ENCODE data around the gene ANKRD28.
A peak's percentile ranks its signal among the peaks of the same experiment; 100 is the strongest.
"Not testable (repeated sequence)": the region's sequence is repeated elsewhere in the genome, so short reads cannot be mapped to it uniquely, and the experiment has no call there.

ANKRD28 gene

DNA sequence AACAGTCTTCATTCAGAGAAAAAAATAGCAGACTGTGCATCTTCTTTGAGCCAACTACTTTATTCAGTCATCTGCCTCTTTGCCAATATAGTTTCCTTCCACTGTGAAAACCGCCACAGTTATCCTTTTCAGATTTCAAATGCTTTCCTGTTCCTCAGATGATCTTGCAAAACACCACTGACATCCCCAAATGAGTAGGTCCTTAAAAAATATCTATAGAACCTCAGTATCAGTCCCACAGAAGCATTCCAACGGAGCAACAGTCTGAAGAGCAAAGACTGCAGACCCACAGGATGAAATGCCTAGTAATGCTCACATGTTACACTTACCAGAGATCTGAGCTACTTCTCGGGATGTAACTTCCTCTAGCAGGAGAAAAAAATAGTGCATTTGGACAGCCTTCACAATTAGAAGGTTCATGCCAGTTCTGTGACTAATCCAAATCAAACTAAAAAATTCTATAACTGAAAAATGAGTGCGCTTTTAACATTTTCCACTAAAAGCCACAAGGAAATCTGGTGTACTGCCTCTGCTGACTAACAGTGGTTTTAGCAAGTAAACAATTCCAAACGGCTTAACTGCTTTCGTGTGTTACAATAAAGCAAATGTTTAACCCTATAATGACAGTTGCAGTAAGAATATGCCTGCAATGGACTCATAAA, at the start of gene ANKRD28:
Gene ANKRD28, minus strand, starts transcription at position 338 of the 662 bp plus-strand sequence. CDS start 1,458 bp downstream, outside the sequence.
- DNase-seq, result no peak

DNA sequence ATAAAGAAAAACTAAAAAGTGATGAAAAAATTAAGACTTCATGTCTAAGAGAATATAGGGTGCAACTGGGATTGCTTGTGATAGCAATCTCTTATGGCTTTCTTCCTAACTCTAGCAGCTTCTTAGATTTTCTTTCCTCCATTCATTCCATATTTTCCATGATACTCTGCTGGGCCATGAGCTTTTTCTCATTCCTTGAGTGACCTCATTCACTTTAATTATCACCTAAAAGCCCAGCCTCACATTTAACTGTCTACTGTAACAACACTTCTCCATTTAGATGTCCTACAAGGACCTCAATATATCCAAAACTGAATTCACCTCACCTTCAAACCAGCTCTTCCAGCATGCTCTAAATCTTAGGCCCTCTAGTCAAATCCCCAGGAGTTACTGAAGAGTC, 49.5 kb upstream of the ANKRD28 start:
- no peak for DNase-seq

DNA sequence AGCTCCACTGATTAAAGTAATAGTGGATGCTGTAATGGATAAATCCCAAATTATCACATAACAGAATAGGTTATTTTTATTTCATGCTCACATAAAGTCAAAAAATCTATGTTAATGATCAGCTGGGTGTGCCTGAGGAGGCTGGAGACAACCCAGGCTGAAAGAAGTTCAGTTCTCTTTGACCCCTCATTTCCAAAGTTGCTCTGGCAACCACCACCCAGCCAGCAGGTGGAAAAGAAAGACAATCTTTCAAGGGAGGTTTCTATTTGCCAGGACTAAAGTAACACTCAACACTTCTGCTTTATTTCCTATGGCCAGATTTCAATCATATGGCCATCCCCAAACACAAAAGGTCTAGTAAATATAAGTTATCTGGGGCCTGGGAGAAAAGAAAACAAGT, 48.8 kb upstream of the ANKRD28 start:
- no peak for DNase-seq

DNA sequence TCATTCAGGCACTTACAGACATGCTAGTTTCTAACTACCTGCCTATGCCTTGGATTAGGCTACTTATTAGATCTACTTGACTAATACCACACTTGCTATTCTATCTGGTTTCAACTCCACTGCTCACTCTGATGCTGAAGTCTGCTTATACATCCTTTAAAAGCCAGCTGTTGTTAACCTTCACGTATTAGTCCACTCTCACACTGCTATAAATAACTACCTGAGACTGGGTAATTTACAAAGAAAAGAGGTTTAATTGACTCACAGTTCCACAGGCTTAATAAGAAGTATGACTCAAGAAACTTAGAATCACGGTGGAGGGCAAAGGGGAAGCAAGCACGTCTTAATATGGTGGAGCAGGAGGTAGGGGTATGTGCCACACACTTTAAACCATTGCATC, 47.7 kb upstream of the ANKRD28 start:
- no peak for DNase-seq

DNA sequence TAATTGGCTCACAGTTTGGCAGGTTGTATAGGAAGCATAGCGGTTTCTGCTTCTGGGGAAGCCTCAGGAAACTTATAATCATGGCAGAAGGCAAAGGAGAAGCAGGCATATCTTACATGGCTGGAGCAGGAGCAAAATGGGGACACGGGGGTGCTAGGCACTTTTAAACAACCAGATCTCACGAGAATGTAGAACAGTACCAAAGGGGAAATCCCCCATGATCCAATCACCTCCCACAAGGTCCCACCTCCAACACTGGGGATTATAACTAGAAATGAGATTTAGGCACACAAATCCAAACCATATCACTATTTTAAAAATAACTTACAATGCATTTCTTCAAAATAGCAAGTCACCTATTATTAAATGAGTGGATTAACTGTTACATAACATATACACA, 47.1 kb upstream of the ANKRD28 start:
- no peak for DNase-seq

DNA sequence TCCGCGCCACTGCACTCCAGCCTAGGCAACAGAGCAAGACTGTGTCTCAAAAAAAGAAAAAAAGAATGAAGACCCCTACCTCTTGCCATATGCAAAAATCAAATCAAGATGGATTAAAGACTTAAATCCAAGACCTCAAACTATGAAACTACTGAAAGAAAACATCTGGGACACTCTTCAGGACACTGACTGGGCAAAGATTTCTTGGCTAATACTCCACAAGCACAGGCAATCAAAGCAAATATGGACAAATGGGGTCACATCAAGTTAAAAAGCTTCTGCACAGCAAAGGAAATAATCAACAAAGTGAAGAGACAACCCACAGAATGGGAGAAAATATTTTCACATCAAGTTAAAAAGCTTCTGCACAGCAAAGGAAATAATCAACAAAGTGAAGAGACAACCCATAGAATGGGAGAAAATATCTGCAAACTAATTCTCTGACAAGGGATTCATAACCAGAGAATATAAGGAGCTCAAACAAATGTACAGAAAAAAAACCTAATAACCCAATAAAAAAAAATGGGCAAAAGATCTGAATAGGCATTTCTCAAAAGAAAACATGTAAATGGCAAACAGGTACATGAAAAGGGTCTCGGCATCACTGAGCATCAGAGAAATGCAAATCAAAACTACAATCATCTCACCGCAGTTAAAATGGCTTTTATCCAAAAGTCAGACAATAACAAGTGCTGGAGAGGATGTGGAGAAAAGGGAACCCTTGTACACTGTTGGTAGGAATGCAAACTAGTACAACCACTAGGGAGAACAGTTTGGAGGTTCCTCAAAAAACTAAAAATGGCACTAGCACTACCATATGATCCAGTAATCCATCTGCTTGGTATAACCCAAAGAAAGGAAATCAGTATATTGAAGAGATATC, 43.6 kb upstream of the ANKRD28 start:
- not testable (repeated sequence) for DNase-seq

DNA sequence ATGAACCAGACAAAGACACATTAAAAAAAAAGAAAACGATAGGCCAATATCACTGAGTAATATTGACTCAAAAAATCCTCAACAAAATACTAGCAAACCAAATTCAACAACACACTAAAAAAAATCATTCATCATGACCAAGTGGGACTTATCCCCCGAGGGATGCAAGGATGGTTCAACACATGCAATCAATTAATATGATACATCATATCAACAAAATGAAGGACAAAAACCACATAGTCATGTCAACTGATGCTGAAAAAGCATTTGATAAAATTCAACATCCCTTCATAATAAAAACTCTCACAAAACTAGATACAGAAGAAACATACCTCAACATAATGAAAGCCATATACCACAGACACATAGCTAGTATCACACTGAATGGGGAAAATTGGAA, 41.8 kb upstream of the ANKRD28 start:
- DNase-seq, result no peak

DNA sequence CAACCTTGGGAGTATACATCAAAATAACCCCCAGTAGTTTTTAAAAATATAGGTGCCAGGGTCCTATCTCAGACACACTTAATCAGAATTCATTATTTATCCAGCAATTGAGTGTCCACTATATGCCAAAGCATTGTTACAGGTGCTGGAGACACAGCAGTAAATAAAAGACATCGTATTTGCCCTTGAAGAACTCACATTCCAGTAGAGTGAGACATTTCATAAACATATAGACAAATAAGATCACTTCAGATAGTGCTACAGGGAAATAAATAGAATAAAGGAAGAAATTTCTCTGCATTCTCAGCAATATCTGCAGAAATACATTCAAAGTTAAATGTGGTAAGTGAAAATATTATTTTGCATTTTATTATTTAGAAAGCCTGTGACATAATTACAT, 34.1 kb upstream of the ANKRD28 start:
- no peak for DNase-seq

DNA sequence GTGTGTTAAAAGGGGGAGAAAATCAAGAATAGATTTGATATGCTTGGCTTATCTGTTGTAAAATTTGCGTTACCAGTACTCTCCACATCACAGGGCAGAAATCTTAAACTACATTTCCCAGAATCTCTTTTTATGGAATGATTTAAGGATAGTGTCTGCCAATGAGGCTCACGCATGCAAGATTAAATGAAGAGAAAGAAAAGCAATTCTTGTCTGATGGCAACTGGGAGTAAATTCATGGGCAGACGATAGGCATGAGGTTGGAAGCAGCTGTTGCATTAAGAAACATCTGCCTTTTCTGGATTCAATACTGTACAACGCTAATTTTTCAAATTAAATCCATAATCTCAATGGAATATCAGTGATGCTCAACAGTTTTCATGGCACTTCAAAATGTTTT, 27.2 kb upstream of the ANKRD28 start:
- DNase-seq, result no peak

DNA sequence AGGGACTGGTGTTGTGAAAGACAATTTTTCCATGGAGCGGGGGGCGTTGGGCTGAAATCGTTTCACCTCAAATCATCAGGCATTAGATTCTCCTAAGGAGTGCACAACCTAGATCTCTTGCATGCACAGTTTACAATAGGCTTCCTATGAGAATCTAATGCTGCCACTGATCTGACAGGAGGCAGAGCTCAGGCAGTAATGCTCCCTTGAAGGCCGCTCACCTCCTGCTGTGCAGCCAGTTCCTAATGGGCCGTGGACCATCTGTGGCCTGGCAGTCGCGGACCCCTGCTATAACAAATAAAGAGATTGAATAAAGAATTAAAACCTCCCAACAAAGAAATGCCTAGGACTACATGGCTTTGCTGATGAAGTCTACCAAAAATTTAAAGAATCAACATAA, 25.3 kb upstream of the ANKRD28 start:
- peak; percentile 68 for DNase-seq

DNA sequence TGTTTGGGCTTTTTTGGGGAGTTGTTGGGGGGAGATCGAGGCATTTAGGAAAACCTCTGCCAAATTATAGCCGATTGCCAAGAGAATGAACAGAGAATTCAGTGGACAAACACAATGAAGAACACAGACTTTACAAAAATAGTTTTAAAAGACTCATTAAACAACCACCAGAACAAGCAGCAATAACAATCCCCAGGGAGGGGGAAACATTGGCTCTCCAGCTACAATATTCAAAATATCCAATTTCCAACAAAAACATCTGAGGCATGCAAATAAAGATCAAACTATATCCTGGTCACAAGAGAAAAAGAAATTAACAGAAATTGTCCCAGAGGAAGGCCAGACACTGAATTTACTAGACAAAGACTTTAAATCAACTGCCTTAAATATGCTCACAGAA, 24.5 kb upstream of the ANKRD28 start:
- no peak for DNase-seq

DNA sequence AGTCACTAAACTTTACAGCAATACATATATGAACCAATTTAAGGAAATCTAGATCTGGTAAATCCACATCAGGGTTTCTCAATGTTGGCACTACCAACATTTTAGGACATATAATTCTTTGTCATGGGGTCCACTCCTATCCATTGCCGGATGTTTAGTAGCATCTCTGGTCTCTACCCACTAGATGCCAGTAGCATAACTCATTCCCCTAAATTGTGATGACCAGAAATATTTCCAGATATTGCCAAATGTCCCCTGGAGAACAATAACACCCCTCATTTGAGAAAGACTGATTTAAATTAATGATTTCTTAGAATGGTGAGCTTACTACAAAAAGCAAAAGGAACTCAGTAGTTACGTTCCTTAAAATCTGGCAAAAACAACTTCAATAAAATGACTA, 23.1 kb upstream of the ANKRD28 start:
- no peak for DNase-seq

DNA sequence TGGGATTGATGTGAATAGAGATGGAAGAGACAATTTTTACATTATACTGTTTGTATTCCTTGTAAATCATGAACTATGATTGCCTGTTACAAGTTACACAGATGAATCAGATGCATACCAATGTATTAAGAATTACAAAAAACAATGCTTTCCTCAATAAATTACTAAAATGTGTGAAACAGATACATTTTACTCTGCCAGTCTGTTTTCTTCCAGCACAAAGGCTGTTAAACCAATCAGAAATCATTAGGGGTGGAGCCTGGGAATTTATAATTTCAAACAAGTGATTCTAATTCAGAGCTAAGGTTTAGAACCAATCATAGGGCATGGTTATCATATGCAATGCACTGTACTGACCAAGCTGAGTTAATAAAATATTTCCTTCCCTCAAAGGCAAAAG, 21.8 kb upstream of the ANKRD28 start:
- DNase-seq, result no peak

DNA sequence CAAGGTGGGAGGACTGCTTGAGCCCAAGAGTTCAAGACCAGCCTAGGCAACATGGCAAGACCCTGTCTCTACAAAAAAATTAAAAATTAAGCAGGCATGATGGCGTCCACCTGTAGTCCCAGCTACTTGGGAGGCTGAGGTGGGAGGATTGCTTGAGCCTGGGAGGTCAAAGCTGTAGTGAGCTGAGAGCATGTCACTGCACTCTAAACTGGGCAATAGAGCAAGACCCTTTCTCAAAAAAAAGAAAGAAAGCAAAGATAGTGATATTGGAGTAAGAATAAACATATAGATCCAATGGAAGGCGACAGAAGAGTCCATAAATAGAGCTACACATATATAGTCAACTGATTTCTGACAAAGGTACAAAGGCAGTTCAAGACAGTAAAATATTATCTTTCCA, 21.3 kb upstream of the ANKRD28 start:
- DNase-seq, result no peak

DNA sequence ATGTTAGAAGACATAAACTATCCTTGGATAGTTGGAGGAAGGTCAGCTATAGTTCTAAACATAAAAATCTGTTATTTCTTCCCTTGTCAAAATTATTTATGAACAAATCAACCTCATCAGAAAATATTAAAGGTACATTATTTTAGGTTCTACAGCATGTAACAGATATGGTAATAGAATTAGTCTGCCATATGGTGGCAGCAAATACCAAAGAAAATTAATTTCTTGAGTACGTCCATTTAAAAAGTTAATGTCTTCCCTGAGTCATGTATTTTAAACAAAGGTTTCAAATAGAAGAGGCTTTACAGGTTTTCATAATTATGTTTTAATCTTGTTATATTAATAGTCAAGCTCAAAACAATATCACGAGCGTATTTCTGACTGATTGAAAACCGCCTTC, 17.9 kb upstream of the ANKRD28 start:
- DNase-seq, result peak; percentile 38

DNA sequence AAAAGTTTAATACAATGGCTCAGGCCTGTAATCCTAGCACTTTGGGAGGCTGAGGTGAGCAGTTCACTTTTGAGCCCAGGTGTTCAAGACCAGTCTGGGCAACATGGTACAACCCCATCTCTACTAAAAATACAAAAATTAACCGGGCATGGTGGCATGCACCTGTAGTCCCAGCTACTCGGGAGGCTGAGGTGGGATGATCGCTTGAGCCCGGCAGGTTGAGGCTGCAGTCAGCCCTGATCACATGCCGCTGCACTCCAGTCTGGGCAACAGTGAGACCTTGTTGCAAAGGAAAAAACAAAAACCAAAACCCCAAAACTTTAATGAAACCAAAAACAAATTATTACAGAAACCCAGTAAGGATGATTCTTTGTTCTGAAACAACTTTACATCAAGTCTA, 15.3 kb upstream of the ANKRD28 start:
- not testable (repeated sequence) for DNase-seq

DNA sequence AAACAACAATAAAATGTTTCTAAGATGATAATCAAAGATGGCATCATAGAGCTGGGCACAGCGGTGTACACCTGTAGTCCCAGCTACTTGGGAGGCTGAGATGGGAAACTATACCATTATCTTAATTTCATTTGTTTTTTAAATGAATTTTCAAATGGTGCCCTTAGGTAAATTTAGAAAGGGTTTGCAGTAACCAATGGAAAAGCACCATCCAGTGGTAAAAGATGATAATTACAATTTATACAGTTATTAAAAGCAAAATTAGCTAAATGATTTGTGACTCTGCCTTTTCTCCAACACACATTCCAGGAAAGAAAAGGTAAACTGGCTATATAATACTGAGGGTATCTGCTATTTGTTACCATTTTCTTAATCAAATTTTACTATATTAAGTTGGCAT, 14.4 kb upstream of the ANKRD28 start:
- DNase-seq, result no peak

DNA sequence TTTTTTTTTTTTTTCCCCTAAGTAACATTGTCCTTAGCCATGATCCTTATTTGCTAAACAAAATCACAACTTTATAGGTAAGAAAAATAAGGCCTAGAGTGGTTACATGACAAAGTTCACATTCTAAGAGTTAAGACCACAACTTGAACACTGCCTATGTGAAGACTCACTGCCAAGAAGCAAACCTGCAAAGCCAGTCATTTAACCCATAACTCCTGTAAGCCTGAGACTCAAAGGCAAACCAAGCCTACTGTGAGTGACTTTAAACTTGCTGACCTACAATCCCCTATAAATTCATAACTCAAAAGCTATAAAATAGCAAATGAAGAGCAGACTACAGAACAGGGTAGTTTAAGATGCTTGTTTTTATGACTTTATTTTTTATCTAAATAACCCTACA, 12.9 kb upstream of the ANKRD28 start:
- no peak for DNase-seq

DNA sequence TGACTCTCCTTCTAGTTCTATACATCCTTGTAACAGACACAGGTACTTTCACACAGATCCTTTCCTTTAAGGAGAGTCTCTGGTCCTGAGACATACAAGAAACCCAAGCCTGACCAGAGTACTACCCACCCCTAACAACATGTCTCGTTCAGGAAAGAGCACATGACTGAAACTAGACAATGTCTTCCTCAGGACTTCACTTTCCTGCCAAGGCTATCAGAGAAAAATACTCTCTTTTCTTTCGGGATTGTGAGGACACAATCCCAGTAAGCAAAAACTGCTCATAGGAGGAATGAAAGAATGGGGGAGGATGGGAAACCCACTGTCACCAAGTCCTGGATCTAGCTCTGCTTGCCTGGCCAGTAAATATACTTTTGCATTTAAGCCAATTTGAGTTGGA, 11.5 kb upstream of the ANKRD28 start:
- DNase-seq, result no peak

DNA sequence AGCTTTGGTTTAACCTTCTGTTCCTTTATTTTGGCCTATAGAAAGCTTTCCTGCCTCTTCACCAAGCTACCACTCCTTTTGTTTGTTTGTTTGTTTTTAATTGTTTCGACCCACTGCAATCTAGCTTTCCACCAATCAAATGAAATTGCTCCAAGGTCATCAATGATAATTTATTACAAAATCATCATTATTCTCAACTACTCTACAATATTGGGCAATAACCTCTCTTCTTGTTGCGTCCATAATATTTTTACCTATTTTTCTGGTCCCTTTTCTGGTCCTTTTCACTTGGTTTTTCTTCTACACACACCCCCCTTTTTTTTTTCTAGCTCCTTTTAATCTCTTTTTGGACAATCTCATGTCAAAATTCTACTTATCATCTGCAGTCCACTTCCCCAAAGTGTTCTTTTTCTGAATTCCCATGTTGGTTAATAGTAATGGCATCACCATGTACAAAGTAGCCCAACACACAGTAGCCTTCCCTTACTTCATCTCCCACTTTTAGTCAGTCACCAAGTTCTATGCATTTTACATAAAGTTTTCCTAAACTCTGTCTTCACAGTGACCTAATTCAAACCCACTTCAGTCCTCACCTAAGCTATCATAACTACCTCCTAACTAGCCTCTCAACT, 11.0 kb upstream of the ANKRD28 start:
- no peak for DNase-seq

DNA sequence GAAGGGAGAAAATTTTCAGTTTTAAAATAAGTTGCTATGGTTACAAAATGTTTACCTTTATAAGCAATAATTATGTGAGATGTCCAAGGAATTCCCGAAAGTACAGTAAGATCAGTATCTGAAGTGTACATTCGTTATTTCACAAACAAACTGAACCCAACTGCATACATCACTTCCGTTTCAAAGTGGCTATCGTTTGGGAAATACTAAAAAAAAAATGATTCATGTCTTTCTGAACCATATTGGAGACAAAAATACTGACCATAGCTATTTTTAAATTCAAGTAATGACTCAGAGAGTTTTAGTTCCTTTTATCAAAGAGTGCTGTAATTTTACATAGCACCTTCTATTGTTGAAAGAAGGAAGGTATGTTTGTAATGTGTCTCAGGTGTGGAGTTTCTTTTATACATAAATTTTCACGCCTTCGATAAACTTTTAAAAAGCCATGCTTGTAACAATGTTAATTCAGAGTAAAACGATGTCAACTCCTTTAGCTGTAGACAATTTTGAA, 8.0 kb upstream of the ANKRD28 start:
- DNase-seq, result no peak

DNA sequence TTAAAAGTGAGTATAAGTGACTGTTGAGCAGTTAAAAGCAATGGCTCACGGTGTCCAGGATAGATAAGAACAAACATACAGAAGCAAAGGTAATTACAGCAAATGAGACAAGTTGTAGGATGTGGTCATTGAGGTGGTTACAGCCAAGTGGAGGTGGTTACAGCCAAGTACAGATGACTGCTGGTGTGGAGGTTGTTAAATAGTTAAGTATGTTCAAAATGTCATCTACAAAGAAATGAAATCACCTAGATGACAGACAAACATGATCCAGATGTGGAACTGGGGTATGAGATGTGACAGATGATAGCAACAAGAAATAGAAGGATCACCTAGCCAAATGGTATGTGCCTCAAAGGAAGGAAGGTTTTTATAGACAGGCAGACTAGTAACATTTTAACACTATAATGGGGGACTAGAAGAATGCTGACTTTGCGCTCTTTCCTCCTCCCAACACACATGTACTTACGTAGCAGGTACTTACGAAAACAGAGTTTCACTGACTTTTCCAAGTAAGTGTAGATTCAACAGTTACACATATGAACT, 6.8 kb upstream of the ANKRD28 start:
- DNase-seq, result no peak

DNA sequence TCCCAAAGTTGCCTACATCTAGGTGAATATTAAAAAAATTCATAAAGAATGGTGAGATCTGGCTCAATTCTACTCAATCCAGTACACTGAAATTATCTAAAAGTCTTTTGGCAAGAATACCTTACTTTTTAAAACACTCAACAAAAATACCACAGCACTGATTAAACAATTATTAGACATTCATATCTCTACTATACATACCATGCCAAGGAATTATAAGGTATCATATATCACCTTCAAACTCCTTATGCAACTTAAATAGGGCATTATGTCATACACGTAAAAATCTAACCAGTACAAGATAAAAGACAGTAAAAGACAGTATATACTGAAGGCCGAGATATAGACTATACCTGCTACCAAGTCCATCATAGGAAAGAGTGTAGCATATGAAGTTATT, 6.1 kb upstream of the ANKRD28 start:
- DNase-seq, result no peak

DNA sequence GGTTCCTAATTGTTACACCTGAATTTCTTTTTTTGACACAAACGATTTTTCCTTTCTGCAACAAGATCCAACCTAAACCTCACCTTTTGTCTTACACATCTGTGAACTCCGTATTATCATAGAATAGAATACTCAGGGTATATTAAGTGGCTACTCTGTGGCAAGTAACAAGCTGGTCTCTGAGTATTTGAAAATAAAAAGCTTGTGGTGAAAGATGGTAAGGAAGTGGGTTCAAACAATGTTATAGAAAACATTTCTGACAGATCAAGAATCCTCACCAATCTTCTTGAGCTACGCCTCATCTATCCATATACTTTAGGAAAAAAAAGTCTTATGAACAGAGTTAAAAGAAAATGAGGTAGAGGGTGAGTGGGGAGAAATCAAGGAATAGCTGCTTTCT, 3.5 kb upstream of the ANKRD28 start:
- DNase-seq, result no peak
